Measurements from ENCODE around the gene NR1D2. TPM values are rescaled to one million over a fixed set of nuclear protein-coding genes. Genes with fewer than 3 reads are reported as not detected.

Gene NR1D2
- total and polyA plus RNA-seq, 2 of the 13 experiments (the other 11 are each of a cell fraction or from before 2014, with no cell fraction given) = 5.3 to 8.1 TPM

- TF ChIP-seq TIGD3 (CRISPR knock-in tag; IDR thresholded peaks at IDR 0.05; ENCODE audit: borderline replicate concordance) (peak; percentile 33; the same call in 1 of the 2 replicates), THAP9 (CRISPR knock-in tag; IDR thresholded peaks at IDR 0.05; ENCODE audit: borderline replicate concordance) (peak; percentile 68; the same call in 1 of the 2 replicates), ZNF660 (CRISPR knock-in tag; IDR thresholded peaks at IDR 0.05; ENCODE audit: borderline replicate concordance, low read depth) (peak; percentile 47; the same call in 1 of the 2 replicates), AHDC1 (CRISPR knock-in tag; IDR thresholded peaks at IDR 0.05; ENCODE audit: borderline replicate concordance) (0 out of 2 replicates have a peak, but pooled peaks have one; percentile 46), ZNF138 (CRISPR knock-in tag; IDR thresholded peaks at IDR 0.05; ENCODE audit: low read depth) (peak; percentile 97), CC2D1A (CRISPR knock-in tag; IDR thresholded peaks at IDR 0.05) (peak; percentile 88; the same call in 1 of the 2 replicates), ZNF468 (CRISPR knock-in tag; IDR thresholded peaks at IDR 0.05) (peak; percentile 67; the same call in 1 of the 2 replicates), PHF5A (CRISPR knock-in tag; IDR thresholded peaks at IDR 0.05; ENCODE audit: low read depth, unreplicated experiment) (peak; percentile 96), TEAD3 (CRISPR knock-in tag; optimal IDR thresholded peaks at IDR 0.05; ENCODE audit: borderline replicate concordance) (peak; percentile 90), KLF12 (CRISPR knock-in tag; IDR thresholded peaks at IDR 0.05; ENCODE audit: borderline replicate concordance) (no peak), KLF11 (CRISPR knock-in tag; IDR thresholded peaks at IDR 0.05) (peak; percentile 87), ZNF782 (CRISPR knock-in tag; IDR thresholded peaks at IDR 0.05; ENCODE audit: borderline replicate concordance) (no peak), ZNF180 (CRISPR knock-in tag; IDR thresholded peaks at IDR 0.05; ENCODE audit: borderline replicate concordance, low read depth) (peak; percentile 62), HOXA7 (CRISPR knock-in tag; IDR thresholded peaks at IDR 0.05) (no peak), ZNF44 (CRISPR knock-in tag; IDR thresholded peaks at IDR 0.05) (0 out of 2 replicates have a peak, but pooled peaks have one; percentile 16), MED1 (CRISPR knock-in tag; IDR thresholded peaks at IDR 0.05) (peak; percentile 73; the same call in 1 of the 2 replicates), ZNF550 (CRISPR knock-in tag; IDR thresholded peaks at IDR 0.05; ENCODE audit: borderline replicate concordance) (no peak), ZNF670 (CRISPR knock-in tag; IDR thresholded peaks at IDR 0.05; ENCODE audit: borderline replicate concordance) (peak; percentile 75; the same call in 1 of the 2 replicates), HES4 (CRISPR knock-in tag; IDR thresholded peaks at IDR 0.05; ENCODE audit: borderline replicate concordance) (no peak; the same call in 1 of the 2 replicates)
Measured at GRCh38 chr3:23916886-23917678, 28.0 kb upstream of the NR1D2 start, which contains the start of the genes NKIRAS1 and RPL15 (continued).

All from HepG2 (cell line).